Measurements from ENCODE around the gene TIMM8B.
"Not testable (repeated sequence)": the region's sequence is repeated elsewhere in the genome, so short reads cannot be mapped to it uniquely, and the experiment has no call there.

The TIMM8B gene

GRCh38 chr11:112086422-112087191 lies at the start of gene TIMM8B, which contains the start of gene SDHD:
TSS of gene TIMM8B (minus strand) at chr11:112086756. CDS start at chr11:112086723, 33 bp downstream.
TSS of gene SDHD (plus strand) at chr11:112086873. CDS start at chr11:112086908, 35 bp downstream.
- peak; percentile 65 for DNase-seq

- DNase-seq, result no peak
Measured at GRCh38 chr11:112134473-112134872, 47.9 kb upstream of the TIMM8B start.

- DNase-seq, result no peak
Measured at GRCh38 chr11:112132737-112133136, 46.2 kb upstream of the TIMM8B start.

- no peak for DNase-seq
Measured at GRCh38 chr11:112129656-112130055, 43.1 kb upstream of the TIMM8B start.

- peak; percentile 38 for DNase-seq
Measured at GRCh38 chr11:112128483-112129121, 42.0 kb upstream of the TIMM8B start.

GRCh38 chr11:112127056-112127455 lies 40.5 kb upstream of the TIMM8B start:
- DNase-seq, result no peak

GRCh38 chr11:112123129-112123528 lies 36.6 kb upstream of the TIMM8B start:
- DNase-seq, result no peak

GRCh38 chr11:112121981-112122615 lies 35.5 kb upstream of the TIMM8B start:
- DNase-seq, result no peak

- DNase-seq, result no peak
Measured at GRCh38 chr11:112118176-112118575, 31.6 kb upstream of the TIMM8B start.

- no peak for DNase-seq
Measured at GRCh38 chr11:112115386-112115785, 28.8 kb upstream of the TIMM8B start.

GRCh38 chr11:112114460-112114859 lies 27.9 kb upstream of the TIMM8B start:
- no peak for DNase-seq

GRCh38 chr11:112113539-112114457 lies 27.2 kb upstream of the TIMM8B start:
- DNase-seq, result no peak

GRCh38 chr11:112106070-112106469 lies 19.5 kb upstream of the TIMM8B start:
- no peak for DNase-seq

GRCh38 chr11:112103446-112103845 lies 16.9 kb upstream of the TIMM8B start:
- no peak for DNase-seq

GRCh38 chr11:112100462-112100861 lies 13.9 kb upstream of the TIMM8B start:
- no peak for DNase-seq

- no peak for DNase-seq
Measured at GRCh38 chr11:112097734-112098528, 11.4 kb upstream of the TIMM8B start.

- DNase-seq, result no peak
Measured at GRCh38 chr11:112096194-112096593, 9.6 kb upstream of the TIMM8B start.

- not testable (repeated sequence) for DNase-seq
Measured at GRCh38 chr11:112095302-112095701, 8.7 kb upstream of the TIMM8B start.

GRCh38 chr11:112087212-112087611 lies 656 bp upstream of the TIMM8B start:
- no peak for DNase-seq

- no peak for DNase-seq
Measured at GRCh38 chr11:112085822-112086421, 634 bp downstream of the TIMM8B start.

- no peak for DNase-seq
Measured at GRCh38 chr11:112082729-112083128, 3.8 kb downstream of the TIMM8B start.

Measured in 8988T (cell line).